ENCODE results near the gene KIF13A. TPM values are rescaled to one million over a fixed set of nuclear protein-coding genes. Genes with fewer than 3 reads are reported as not detected.
"Not testable (repeated sequence)": the region's sequence is repeated elsewhere in the genome, so short reads cannot be mapped to it uniquely, and the experiment has no call there.

KIF13A gene
- polyA plus RNA-seq, 1 experiment = 57.7 TPM

- no peak for TF ChIP-seq CTCF (IDR thresholded peaks at IDR 0.05; ENCODE audit: low read depth, low read length)
- H3K9me3 ChIP-seq (ENCODE audit: control insufficient read depth, insufficient read depth, low read length) = peaks cover 14% of the 10 kb centered on the region
- H3K27me3 ChIP-seq (ENCODE audit: control insufficient read depth, insufficient read depth, low read length) = no peaks in the 10 kb centered on the region
- no peak overlapping the region for H3K27ac ChIP-seq (ENCODE audit: low read depth, low read length)
- H3K4me3 ChIP-seq (ENCODE audit: low read depth, low read length) = no peak overlapping the region
- DNase-seq (ENCODE audit: low read depth, low spot score) = no peak
- ChIA-PET CTCF (no interaction called here), POLR2A (no interaction called here)
These were observed 249.7 kb downstream of the KIF13A start for GRCh38 chr6:17737704-17738252.

GRCh38 chr6:17735311-17735710 is 252.1 kb downstream of the KIF13A start:
- CTCF ChIA-PET; POLR2A ChIA-PET; H3K27ac ChIP-seq (ENCODE audit: low read depth, low read length); H3K27me3 ChIP-seq (ENCODE audit: control insufficient read depth, insufficient read depth, low read length); H3K4me3 ChIP-seq (ENCODE audit: low read depth, low read length); DNase-seq (ENCODE audit: low read depth, low spot score): not testable (repeated sequence)
- H3K9me3 ChIP-seq (ENCODE audit: control insufficient read depth, insufficient read depth, low read length) = peaks cover 14% of the 10 kb centered on the region

GRCh38 chr6:17730078-17730704 is 257.2 kb downstream of the KIF13A start:
- no peaks in the 10 kb centered on the region for H3K27me3 ChIP-seq (ENCODE audit: control insufficient read depth, insufficient read depth, low read length)
- DNase-seq (ENCODE audit: low read depth, low spot score) = no peak
- H3K27ac ChIP-seq (ENCODE audit: low read depth, low read length) = no peak overlapping the region
- H3K9me3 ChIP-seq (ENCODE audit: control insufficient read depth, insufficient read depth, low read length) = no peaks in the 10 kb centered on the region; the same call in 1 of the 2 replicates
- no peak for TF ChIP-seq CTCF (IDR thresholded peaks at IDR 0.05; ENCODE audit: low read depth, low read length)
- H3K4me3 ChIP-seq (ENCODE audit: low read depth, low read length) = no peak overlapping the region
- POLR2A ChIA-PET = no interaction called here
- CTCF ChIA-PET = no interaction called here

- CTCF ChIA-PET = no interaction called here
- H3K27me3 ChIP-seq (ENCODE audit: control insufficient read depth, insufficient read depth, low read length) = no peaks in the 10 kb centered on the region
- POLR2A ChIA-PET = no interaction called here
- H3K4me3 ChIP-seq (ENCODE audit: low read depth, low read length) = no peak overlapping the region
- H3K27ac ChIP-seq (ENCODE audit: low read depth, low read length) = no peak overlapping the region
- no peaks in the 10 kb centered on the region; the same call in 1 of the 2 replicates for H3K9me3 ChIP-seq (ENCODE audit: control insufficient read depth, insufficient read depth, low read length)
- DNase-seq (ENCODE audit: low read depth, low spot score) = no peak
- TF ChIP-seq CTCF (IDR thresholded peaks at IDR 0.05; ENCODE audit: low read depth, low read length) = no peak
These were observed 258.0 kb downstream of the KIF13A start for GRCh38 chr6:17729223-17730077.

GRCh38 chr6:17728551-17729222 is 258.7 kb downstream of the KIF13A start:
- no peak overlapping the region for H3K4me3 ChIP-seq (ENCODE audit: low read depth, low read length)

More at GRCh38 chr6:17728551-17729222, 258.7 kb downstream of the KIF13A start:
- no peak for DNase-seq (ENCODE audit: low read depth, low spot score)
- POLR2A ChIA-PET = interaction anchor here (0.7 kb wide), 1 partner anchor 10 kb away, joined by 8 read pairs; no protein-coding TSS in a partner anchor
- Histone ChIP-seq H3K9me3 (ENCODE audit: control insufficient read depth, insufficient read depth, low read length) (no peaks in the 10 kb centered on the region; the same call in 1 of the 2 replicates), H3K27me3 (ENCODE audit: control insufficient read depth, insufficient read depth, low read length) (no peaks in the 10 kb centered on the region), H3K27ac (ENCODE audit: low read depth, low read length) (no peak overlapping the region)
- CTCF ChIA-PET = no interaction called here
- TF ChIP-seq CTCF (IDR thresholded peaks at IDR 0.05; ENCODE audit: low read depth, low read length) = no peak
